GM12801 (cell line): ENCODE data around the gene BIRC6.

Source experiments
- CTCF ChIP-seq: IDR thresholded peaks from one replicate; pipeline ENCODE4 v1.5.1; 2011; ENCODE audit warnings: control low read depth; ENCODE audit not compliant: insufficient read length; ENCODE audit errors: extremely low read depth

BIRC6 gene

DNA sequence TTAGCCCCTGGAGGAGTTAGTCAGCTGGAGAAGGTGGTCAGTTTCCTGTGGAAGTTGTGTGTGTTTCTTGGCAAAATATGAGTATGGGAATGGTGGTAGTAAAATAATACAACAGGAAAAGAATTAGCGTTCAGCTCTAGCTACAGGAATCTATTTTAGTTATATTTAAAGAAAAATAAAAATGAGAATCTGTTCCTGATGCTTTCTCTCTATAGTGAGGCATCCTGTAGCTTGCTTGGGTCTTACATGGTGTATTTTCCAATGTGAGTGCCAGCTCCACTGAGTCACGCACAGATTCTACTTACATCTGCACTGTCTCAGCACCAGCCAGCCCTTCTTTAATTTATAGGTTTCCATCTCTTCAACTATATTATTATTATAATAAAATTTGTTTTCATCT, 132.2 kb downstream of the BIRC6 start:
- no peak for TF ChIP-seq CTCF

GRCh38 chr2:32491346-32491745, 134.5 kb downstream of the BIRC6 start:
- no peak for TF ChIP-seq CTCF

GRCh38 chr2:32495139-32495538, 138.3 kb downstream of the BIRC6 start:
- TF ChIP-seq CTCF: no peak

GRCh38 chr2:32496662-32497061, 139.8 kb downstream of the BIRC6 start:
- TF ChIP-seq CTCF: no peak

DNA sequence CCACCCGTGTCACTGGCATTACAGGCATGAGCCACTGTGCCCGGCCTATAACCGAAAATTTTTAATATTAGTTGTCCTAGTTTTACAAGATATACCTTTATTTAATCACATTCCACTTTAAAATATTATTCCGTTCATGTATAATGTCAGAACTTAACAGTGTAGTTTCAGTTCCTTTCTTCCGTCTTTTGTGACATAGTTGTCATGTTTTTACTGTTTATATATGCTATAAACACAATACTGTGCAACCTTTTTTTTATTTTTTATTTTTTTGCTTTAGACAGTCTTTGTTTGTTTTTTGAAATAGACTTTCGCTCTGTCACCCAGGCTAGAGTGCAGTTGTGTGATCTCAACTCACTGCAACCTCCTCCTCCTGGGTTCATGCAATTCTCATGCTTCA, 141.5 kb downstream of the BIRC6 start:
- TF ChIP-seq CTCF: no peak

DNA sequence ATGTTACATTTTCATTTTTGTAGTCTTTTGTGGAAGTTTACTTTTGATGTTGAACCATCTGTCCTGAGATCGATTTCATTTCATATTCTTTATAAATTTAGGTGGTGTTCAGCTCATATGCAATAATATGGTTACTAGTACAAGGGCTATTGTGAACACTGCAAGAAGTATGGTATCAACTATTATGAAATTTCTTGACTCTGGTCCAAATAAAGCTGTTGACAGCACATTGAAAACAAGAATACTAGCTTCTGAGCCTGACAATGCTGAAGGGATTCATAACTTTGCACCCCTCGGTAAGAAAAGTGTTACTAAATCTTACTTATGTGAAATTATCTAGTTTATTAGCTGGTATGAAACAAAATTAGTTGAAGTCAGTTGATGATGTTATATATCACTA, 146.1 kb downstream of the BIRC6 start:
- no peak for TF ChIP-seq CTCF

DNA sequence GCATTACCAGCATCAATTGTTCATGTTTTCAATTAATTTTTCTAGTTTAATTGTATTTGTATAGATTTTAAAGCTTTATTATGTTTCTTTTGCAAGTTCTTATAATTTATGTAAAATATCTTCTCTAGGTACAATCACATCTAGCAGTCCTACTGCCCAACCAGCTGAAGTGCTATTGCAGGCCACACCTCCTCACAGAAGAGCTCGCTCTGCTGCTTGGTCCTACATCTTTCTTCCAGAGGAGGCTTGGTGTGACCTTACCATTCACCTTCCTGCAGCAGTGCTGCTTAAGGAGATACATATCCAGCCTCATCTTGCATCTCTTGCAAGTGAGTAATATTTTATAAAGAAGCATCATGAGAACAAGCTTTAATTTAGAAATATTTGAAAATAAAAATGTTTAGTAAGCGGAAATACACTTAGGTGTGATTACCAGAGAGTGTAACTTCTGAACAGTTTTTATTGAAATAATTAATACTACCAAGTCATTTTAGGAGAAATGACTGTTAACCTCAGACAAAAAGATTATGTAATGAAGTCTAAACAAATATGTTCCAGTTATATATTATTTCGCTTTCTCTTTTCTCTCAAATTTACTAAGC, 148.2 kb downstream of the BIRC6 start:
- no peak for TF ChIP-seq CTCF

GRCh38 chr2:32506446-32506845, 149.6 kb downstream of the BIRC6 start:
- no peak for TF ChIP-seq CTCF
